HL-60 (cell line): Measurements from ENCODE around the gene ARHGEF17.

Experiments used
- DNase-seq, 2 experiments: peaks; one replicate each; pipeline ENCODE4 v3.0.0-alpha.2; 2010 to 2020; ENCODE audit warnings: low read depth in 1 of 2, low spot score in 1 of 2
- H3K27ac ChIP-seq: fragments of 250-450 bp; sonication (Bioruptor Pico); replicated peaks from 2 replicates; pipeline ENCODE4 v1.5.1; 2020; ENCODE audit warnings: mild to moderate bottlenecking, moderate library complexity
- H3K27me3 ChIP-seq: fragments of 250-450 bp; sonication (Bioruptor Pico); 2 replicates; pipeline ENCODE4 v1.5.1; 2021; ENCODE audit warnings: mild to moderate bottlenecking, moderate library complexity; ENCODE audit not compliant: insufficient read depth, poor library complexity, severe bottlenecking
- H3K4me3 ChIP-seq: replicated peaks from 2 replicates; pipeline ENCODE4 v1.5.1; 2011; ENCODE audit warnings: mild to moderate bottlenecking, control low read depth, low read length; ENCODE audit not compliant: insufficient read depth
- GABPA ChIP-seq: IDR thresholded peaks from 2 replicates; pipeline ENCODE4 v1.6.1; 2012; ENCODE audit warnings: low read depth
- POLR2AphosphoS5 ChIP-seq: IDR thresholded peaks from 2 replicates; pipeline ENCODE4 v1.6.1; 2012; ENCODE audit warnings: low read depth
- SPI1 ChIP-seq: IDR thresholded peaks from 2 replicates; pipeline ENCODE4 v1.6.1; 2012; ENCODE audit warnings: low read depth, mild to moderate bottlenecking, borderline replicate concordance
- TF ChIP-seq, protein P1 (sequence below): IDR thresholded peaks from one replicate; pipeline ENCODE4 v1.5.1; 2011; ENCODE audit warnings: low read length, control low read depth, inconsistent platforms; ENCODE audit not compliant: insufficient read depth
- TF ChIP-seq, protein P2 (sequence below): IDR thresholded peaks from 2 replicates; pipeline ENCODE4 v1.6.1; 2012; ENCODE audit warnings: low read depth; ENCODE audit not compliant: insufficient replicate concordance

ARHGEF17 gene

DNA sequence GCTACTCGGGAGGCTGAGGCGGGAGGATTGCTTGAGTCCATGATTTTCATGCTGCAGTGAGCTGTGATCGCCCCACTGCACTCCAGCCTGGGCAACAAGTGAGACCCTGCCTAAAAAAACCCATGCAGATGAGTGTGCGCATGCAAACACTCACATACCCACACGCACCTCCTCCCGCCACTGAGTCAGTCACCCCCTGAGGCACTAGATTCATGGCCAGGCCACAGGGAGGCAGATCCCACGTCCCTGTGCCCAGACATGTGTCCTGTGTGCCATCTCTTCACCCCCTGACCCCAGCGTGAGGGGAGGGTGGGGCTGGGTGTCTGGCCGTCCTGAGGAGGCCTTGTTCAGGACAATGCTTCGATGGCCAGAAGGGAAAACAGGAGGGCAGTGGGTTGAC, 83.6 kb downstream of the ARHGEF17 start:
- H3K27ac ChIP-seq = no peak overlapping the region; the same call in 1 of the 2 replicates
- TF ChIP-seq GABPA (no peak), SPI1 (no peak), POLR2AphosphoS5 (no peak)
- TF ChIP-seq, protein P1, sequence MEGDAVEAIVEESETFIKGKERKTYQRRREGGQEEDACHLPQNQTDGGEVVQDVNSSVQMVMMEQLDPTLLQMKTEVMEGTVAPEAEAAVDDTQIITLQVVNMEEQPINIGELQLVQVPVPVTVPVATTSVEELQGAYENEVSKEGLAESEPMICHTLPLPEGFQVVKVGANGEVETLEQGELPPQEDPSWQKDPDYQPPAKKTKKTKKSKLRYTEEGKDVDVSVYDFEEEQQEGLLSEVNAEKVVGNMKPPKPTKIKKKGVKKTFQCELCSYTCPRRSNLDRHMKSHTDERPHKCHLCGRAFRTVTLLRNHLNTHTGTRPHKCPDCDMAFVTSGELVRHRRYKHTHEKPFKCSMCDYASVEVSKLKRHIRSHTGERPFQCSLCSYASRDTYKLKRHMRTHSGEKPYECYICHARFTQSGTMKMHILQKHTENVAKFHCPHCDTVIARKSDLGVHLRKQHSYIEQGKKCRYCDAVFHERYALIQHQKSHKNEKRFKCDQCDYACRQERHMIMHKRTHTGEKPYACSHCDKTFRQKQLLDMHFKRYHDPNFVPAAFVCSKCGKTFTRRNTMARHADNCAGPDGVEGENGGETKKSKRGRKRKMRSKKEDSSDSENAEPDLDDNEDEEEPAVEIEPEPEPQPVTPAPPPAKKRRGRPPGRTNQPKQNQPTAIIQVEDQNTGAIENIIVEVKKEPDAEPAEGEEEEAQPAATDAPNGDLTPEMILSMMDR = no peak
- TF ChIP-seq, protein P2, sequence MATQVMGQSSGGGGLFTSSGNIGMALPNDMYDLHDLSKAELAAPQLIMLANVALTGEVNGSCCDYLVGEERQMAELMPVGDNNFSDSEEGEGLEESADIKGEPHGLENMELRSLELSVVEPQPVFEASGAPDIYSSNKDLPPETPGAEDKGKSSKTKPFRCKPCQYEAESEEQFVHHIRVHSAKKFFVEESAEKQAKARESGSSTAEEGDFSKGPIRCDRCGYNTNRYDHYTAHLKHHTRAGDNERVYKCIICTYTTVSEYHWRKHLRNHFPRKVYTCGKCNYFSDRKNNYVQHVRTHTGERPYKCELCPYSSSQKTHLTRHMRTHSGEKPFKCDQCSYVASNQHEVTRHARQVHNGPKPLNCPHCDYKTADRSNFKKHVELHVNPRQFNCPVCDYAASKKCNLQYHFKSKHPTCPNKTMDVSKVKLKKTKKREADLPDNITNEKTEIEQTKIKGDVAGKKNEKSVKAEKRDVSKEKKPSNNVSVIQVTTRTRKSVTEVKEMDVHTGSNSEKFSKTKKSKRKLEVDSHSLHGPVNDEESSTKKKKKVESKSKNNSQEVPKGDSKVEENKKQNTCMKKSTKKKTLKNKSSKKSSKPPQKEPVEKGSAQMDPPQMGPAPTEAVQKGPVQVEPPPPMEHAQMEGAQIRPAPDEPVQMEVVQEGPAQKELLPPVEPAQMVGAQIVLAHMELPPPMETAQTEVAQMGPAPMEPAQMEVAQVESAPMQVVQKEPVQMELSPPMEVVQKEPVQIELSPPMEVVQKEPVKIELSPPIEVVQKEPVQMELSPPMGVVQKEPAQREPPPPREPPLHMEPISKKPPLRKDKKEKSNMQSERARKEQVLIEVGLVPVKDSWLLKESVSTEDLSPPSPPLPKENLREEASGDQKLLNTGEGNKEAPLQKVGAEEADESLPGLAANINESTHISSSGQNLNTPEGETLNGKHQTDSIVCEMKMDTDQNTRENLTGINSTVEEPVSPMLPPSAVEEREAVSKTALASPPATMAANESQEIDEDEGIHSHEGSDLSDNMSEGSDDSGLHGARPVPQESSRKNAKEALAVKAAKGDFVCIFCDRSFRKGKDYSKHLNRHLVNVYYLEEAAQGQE = no peak
- no peak overlapping the region for H3K4me3 ChIP-seq
- no peaks in the 10 kb centered on the region for H3K27me3 ChIP-seq
- no peak for DNase-seq

DNA sequence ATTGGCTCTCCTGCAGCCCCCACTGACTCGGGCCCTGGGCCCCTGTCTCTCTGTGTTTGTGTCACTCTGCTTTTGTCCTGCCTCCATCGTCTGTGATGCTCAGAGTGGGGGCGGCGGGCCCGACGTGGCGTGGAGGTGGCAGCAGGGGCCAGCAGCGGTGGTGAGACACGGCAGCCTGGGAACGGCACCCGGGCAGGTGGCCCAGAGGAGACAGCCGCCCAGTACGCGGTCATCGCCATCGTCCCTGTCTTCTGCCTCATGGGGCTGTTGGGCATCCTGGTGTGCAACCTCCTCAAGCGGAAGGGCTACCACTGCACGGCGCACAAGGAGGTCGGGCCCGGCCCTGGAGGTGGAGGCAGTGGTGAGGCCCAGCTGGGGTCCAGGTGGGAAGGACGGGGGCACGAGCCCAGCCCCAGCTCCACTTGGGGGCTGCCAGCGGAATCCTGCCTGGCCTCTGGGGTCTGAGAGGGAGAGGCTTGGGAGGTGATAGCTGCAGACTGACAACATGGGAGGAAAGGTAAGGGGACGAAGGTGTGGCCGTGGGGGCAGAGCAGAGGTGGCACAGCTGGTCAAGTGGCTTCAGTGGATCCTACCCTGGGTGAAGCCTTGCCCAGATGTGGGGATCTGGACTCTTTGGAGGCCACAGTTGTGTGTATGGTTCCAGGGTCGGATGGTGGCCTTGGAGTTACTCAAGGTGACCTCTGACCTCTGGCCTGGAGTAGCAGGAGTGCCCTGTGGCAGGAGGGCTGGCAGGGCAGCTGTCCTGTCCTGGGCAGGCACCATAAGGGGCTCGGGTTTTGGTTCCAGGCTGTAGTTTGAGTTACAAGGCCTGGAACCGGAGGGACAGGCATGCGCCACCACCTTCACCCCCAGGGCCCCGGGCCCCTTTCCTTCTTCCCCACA, 84.3 kb downstream of the ARHGEF17 start:
- Histone ChIP-seq H3K27me3 (no peaks in the 10 kb centered on the region), H3K27ac (peak overlapping the region; percentile 45), H3K4me3 (no peak overlapping the region)
- TF ChIP-seq, protein P1 = no peak
- TF ChIP-seq, protein P2 = no peak
- TF ChIP-seq GABPA (no peak), POLR2AphosphoS5 (no peak), SPI1 (no peak)
- no peak for DNase-seq

DNA sequence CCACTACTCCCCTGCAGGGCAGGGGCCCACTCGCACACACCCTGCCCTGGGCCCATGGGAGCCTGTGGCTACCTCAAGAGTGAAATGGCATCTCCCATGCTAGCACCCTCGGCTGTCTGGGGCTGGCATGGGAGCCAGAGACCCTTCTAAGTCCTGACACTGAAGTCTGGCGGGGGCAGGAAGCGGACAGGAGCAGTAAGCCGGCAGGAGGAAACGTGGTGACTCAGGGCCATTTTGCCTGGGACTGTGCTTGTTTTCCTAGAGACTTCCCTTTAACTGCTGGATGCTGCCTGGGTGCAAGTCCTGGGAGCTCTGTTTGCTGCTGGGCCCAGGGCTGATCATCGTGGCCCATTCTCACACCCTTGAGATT, 84.9 kb downstream of the ARHGEF17 start:
- Histone ChIP-seq H3K27ac (peak overlapping the region; percentile 45), H3K4me3 (no peak overlapping the region), H3K27me3 (no peaks in the 10 kb centered on the region)
- TF ChIP-seq POLR2AphosphoS5 = no peak
- TF ChIP-seq GABPA = no peak
- TF ChIP-seq, protein P1 = no peak
- no peak for TF ChIP-seq SPI1
- TF ChIP-seq, protein P2 = no peak
- no peak for DNase-seq
